ENCODE results near the gene GABRG3. TPM values are rescaled to one million over a fixed set of nuclear protein-coding genes. Genes with fewer than 3 reads are reported as not detected.
A peak's percentile ranks its signal among the peaks of the same experiment; 100 is the strongest.

The GABRG3 gene
- total and polyA plus RNA-seq, 2 experiments from 2014 or later: 0.10 to 1.4 TPM

GRCh38 chr15:27570746-27571145 lies 599.8 kb downstream of the GABRG3 start:
- Mint-ChIP-seq H3K4me1 (peaks cover 2% of the 10 kb centered on the region), H3K27me3 (ENCODE audit: insufficient read depth, low read depth, poor library complexity) (peaks cover 3% of the 10 kb centered on the region), H3K4me3 (no peak overlapping the region), H3K27ac (no peak overlapping the region), H3K9me3 (no peaks in the 10 kb centered on the region), H3K36me3 (ENCODE audit: low read depth) (no peaks in the 10 kb centered on the region)
- Histone ChIP-seq H2AFZ (no peak overlapping the region), H3K4me1 (ENCODE audit: insufficient read depth) (no peaks in the 10 kb centered on the region), H3K4me3 (no peak overlapping the region), H3K79me2 (replicated peaks; ENCODE audit: insufficient read depth) (no peaks in the 10 kb centered on the region), H3K4me2 (no peak overlapping the region), H3K27ac (ENCODE audit: low read depth) (no peak overlapping the region), H3K36me3 (ENCODE audit: insufficient read depth) (no peaks in the 10 kb centered on the region), H3K27me3 (ENCODE audit: insufficient read depth) (no peaks in the 10 kb centered on the region), H4K20me1 (replicated peaks; ENCODE audit: insufficient read depth) (no peaks in the 10 kb centered on the region), H3F3A (replicated peaks; ENCODE audit: low read depth) (no peaks in the 10 kb centered on the region), H3K9me2 (ENCODE audit: insufficient read depth) (0 out of 2 replicates have a peak, but pooled peaks cover 5% of the 10 kb centered on the region)
- DNase-seq (ENCODE audit: low spot score): no peak
- TF ChIP-seq ZNF114 (CRISPR knock-in tag; IDR thresholded peaks at IDR 0.05): no peak
- no peak for TF ChIP-seq STAT1 (IDR thresholded peaks at IDR 0.05; ENCODE audit: unreplicated experiment)
- TF ChIP-seq EZH2 (IDR thresholded peaks at IDR 0.05; ENCODE audit: low read depth, unreplicated experiment): no peak
- ATAC-seq: no peak

GRCh38 chr15:27573805-27574485 lies 603.0 kb downstream of the GABRG3 start:
- Mint-ChIP-seq H3K27ac (no peak overlapping the region), H3K27me3 (ENCODE audit: insufficient read depth, low read depth, poor library complexity) (peaks cover 3% of the 10 kb centered on the region), H3K4me3 (no peak overlapping the region), H3K4me1 (peaks cover 2% of the 10 kb centered on the region; the same call in 2 of the 3 replicates), H3K9me3 (no peaks in the 10 kb centered on the region), H3K36me3 (ENCODE audit: low read depth) (no peaks in the 10 kb centered on the region)
- H3K27ac ChIP-seq (ENCODE audit: low read depth): no peak overlapping the region
- no peaks in the 10 kb centered on the region for H3K4me1 ChIP-seq (ENCODE audit: insufficient read depth)
- peak overlapping the region; percentile 12; the same call in 1 of the 2 replicates for H2AFZ ChIP-seq
- H3F3A ChIP-seq (replicated peaks; ENCODE audit: low read depth): no peaks in the 10 kb centered on the region
- DNase-seq (ENCODE audit: low spot score) (no peak), ATAC-seq (no peak)
- H3K9me2 ChIP-seq (ENCODE audit: insufficient read depth): no peaks in the 10 kb centered on the region; the same call in none of the 2 replicates
- no peak overlapping the region for H3K4me3 ChIP-seq
- no peaks in the 10 kb centered on the region for H4K20me1 ChIP-seq (replicated peaks; ENCODE audit: insufficient read depth)
- no peaks in the 10 kb centered on the region for H3K27me3 ChIP-seq (ENCODE audit: insufficient read depth)
- H3K36me3 ChIP-seq (ENCODE audit: insufficient read depth): no peaks in the 10 kb centered on the region
- no peaks in the 10 kb centered on the region for H3K79me2 ChIP-seq (replicated peaks; ENCODE audit: insufficient read depth)
- H3K4me2 ChIP-seq: no peak overlapping the region
- TF ChIP-seq POLR2AphosphoS5 (IDR thresholded peaks at IDR 0.05; ENCODE audit: low read depth) (no peak), CREB1 (CRISPR knock-in tag; IDR thresholded peaks at IDR 0.05; ENCODE audit: low read depth) (no peak), EZH2phosphoT487 (IDR thresholded peaks at IDR 0.05; ENCODE audit: unreplicated experiment) (no peak), EZH2 (IDR thresholded peaks at IDR 0.05; ENCODE audit: low read depth, unreplicated experiment) (no peak)

- H3K4me3 Mint-ChIP-seq: no peak overlapping the region
- no peak for DNase-seq (ENCODE audit: low spot score)
- no peak overlapping the region for H3K27ac Mint-ChIP-seq
- no peak for TF ChIP-seq EZH2 (IDR thresholded peaks at IDR 0.05; ENCODE audit: low read depth, unreplicated experiment)
- TF ChIP-seq POLR2AphosphoS5 (IDR thresholded peaks at IDR 0.05; ENCODE audit: low read depth): no peak
- TF ChIP-seq CTCF (conservative IDR thresholded peaks at IDR 0.05; ENCODE audit: low read depth in 2 of 2): no peak
- no peak for TF ChIP-seq STAT1 (IDR thresholded peaks at IDR 0.05; ENCODE audit: unreplicated experiment)
- no peak for TF ChIP-seq EZH2phosphoT487 (IDR thresholded peaks at IDR 0.05; ENCODE audit: unreplicated experiment)
Observed at GRCh38 chr15:27574541-27575054, 603.6 kb downstream of the GABRG3 start.

More at GRCh38 chr15:27574541-27575054, 603.6 kb downstream of the GABRG3 start:
- no peaks in the 10 kb centered on the region for H3K36me3 ChIP-seq (ENCODE audit: insufficient read depth)
- no peaks in the 10 kb centered on the region for H3K79me2 ChIP-seq (replicated peaks; ENCODE audit: insufficient read depth)
- no peaks in the 10 kb centered on the region for H3K27me3 ChIP-seq (ENCODE audit: insufficient read depth)
- no peaks in the 10 kb centered on the region; the same call in none of the 2 replicates for H3K9me2 ChIP-seq (ENCODE audit: insufficient read depth)
- no peak for ATAC-seq
- no peaks in the 10 kb centered on the region for H3K4me1 ChIP-seq (ENCODE audit: insufficient read depth)
- no peak overlapping the region for H3K4me3 ChIP-seq
- Mint-ChIP-seq H3K27me3 (ENCODE audit: insufficient read depth, low read depth, poor library complexity) (peaks cover 3% of the 10 kb centered on the region), H3K36me3 (ENCODE audit: low read depth) (no peaks in the 10 kb centered on the region), H3K4me1 (peaks cover 2% of the 10 kb centered on the region; the same call in 2 of the 3 replicates), H3K9me3 (no peaks in the 10 kb centered on the region)
- no peak overlapping the region for H3K4me2 ChIP-seq
- H2AFZ ChIP-seq: peak overlapping the region; percentile 49; the same call in 1 of the 2 replicates
- no peak overlapping the region for H3K27ac ChIP-seq (ENCODE audit: low read depth)
- H4K20me1 ChIP-seq (replicated peaks; ENCODE audit: insufficient read depth): no peaks in the 10 kb centered on the region
- no peaks in the 10 kb centered on the region for H3F3A ChIP-seq (replicated peaks; ENCODE audit: low read depth)

Data from GM23338 (cell line).